Adrenal gland (tissue), 12 donors: ENCODE data around the gene RAB9A. TPM values are rescaled to one million over a fixed set of nuclear protein-coding genes. Genes with fewer than 3 reads are reported as not detected.

Experiments used
- DNase-seq, 7 donors: peaks; one replicate each; pipeline ENCODE4 v3.0.0-alpha.2; 2019 to 2020
- H3K27ac ChIP-seq, 5 donors: fragments of 200-600 bp; sonication (generic) in 4 of 5; 1 replicate in 3 of 5; 2 replicates in 2 of 5; pipeline versions ENCODE4 v1.5.1 to v1.8.0; 2016 to 2020; ENCODE audit warnings: mild to moderate bottlenecking in 1 of 5
- H3K27me3 ChIP-seq: fragments of 200-600 bp; 2 replicates; pipeline ENCODE4 v1.8.0; 2021
- H3K36me3 ChIP-seq, 2 donors: fragments of 200-600 bp; replicated peaks in 1 of 2; 1 replicate in 1 of 2; 2 replicates in 1 of 2; pipeline versions ENCODE4 v1.5.1 to v1.8.0; 2018 to 2022
- H3K4me1 ChIP-seq, 2 donors: fragments of 200-600 bp; replicated peaks in 1 of 2; 1 replicate in 1 of 2; 2 replicates in 1 of 2; pipeline versions ENCODE4 v1.5.1 to v1.8.0; 2018 to 2021
- H3K4me3 ChIP-seq, 4 donors: fragments of 200-600 bp; sonication (generic) in 3 of 4; one replicate each; pipeline ENCODE4 v1.5.1; 2016 to 2018
- H3K9me3 ChIP-seq, 3 donors: fragments of 200-600 bp; sonication (generic) in 1 of 3; replicated peaks in 1 of 3; 1 replicate in 2 of 3; 2 replicates in 1 of 3; pipeline versions ENCODE4 v1.5.1 to v1.8.0; 2016 to 2021
- CTCF ChIP-seq, 6 experiments: fragments of 450-650 bp in 4 of 6; fragments of 200-600 bp in 2 of 6; sonication (generic) in 1 of 6; IDR thresholded peaks; 1 replicate in 5 of 6; 2 replicates in 1 of 6; pipeline versions ENCODE4 v1.5.1 to v1.8.0; 2016 to 2021; ENCODE audit warnings: antibody characterized with exemption in 6 of 6, mild to moderate bottlenecking in 2 of 6, moderate library complexity in 1 of 6
- POLR2A ChIP-seq, 2 donors: fragments of 450-650 bp; IDR thresholded peaks; one replicate each; pipeline ENCODE4 v1.6.1; 2017; ENCODE audit warnings: antibody characterized with exemption in 2 of 2, mild to moderate bottlenecking in 2 of 2, moderate library complexity in 1 of 2
- WGBS, 4 donors: extraction: QIAGEN DNeasy Blood & Tissue Kit in 2 of 4; methylation state at CpG; one replicate each; pipeline versions ENCODE4 v1.1.5 to v1.1.7; 2013 to 2017; 5-methylcytosine and 5-hydroxymethylcytosine counted together
- intact Hi-C, 2 donors: fragments of 100-400 bp; cut with DNase I; formaldehyde crosslinking; loops; one replicate each; pipeline versions ENCODE4 v1.14.1 to v1.15.0; 2022 to 2023
- polyA plus RNA-seq, 3 donors: library from polyadenylated mRNA; stranded (reverse); fragments of 200-250 nt in 2 of 3; fragments of 350-450 nt in 1 of 3; fragmentation: Illumina TruSeq in 1 of 3; extraction: RNeasy Lipid Tissue Mini Kit (QIAGEN cat#74804) in 1 of 3; gene quantifications; one replicate each; pipeline ENCODE4 v1.2.3, GENCODE V29; 2013 to 2014
- total RNA-seq, 9 donors: library from RNA; depleted of rRNA in 4 of 9; stranded (reverse); fragments of >200 nt in 4 of 9; fragments of 120-200 nt in 1 of 9; fragmentation: NEBNext Ultra II Directional in 1 of 9; extraction: Animal tissue kit (Norgen Biotek cat#: 25700) in 1 of 9; gene quantifications; one replicate each; pipeline versions ENCODE4 v1.1.0 to v1.2.4, GENCODE V29; 2013 to 2023
- donor health status: healthy with polysubstance abuse.
- donor health status: Bipolar disorder and iron deficiency.
- donor health status: DM: yes; HTN: yes; CAD: no.
- donor health status: DM: no; HTN: no; CAD: no.
- donor health status: DM: no; HTN: no; CAD: no.
- donor health status: DM: yes; HTN: yes; CAD: no.

RAB9A gene
- total and polyA plus RNA-seq, 12 donors: 23.8 to 153 (median 66.9) TPM

DNA sequence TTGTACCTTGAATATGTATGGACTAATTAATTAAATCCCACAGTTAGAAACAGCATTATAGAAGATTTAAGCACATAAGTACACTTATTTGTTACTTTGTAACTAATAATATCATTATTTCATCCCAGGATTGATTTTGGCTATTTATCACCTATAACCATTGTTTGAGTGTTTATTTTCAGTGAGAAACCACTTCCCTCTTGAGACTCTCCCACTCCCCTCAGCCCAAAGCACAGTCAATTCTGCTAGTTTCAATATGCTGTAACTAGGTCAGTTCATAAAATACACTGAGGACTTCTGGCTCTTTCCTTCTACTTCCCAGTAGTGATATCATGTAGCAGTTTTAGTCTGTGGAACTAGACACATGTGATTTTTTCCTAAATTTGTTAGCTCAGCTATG is 61.9 kb downstream of the RAB9A start:
- no peaks in the 10 kb centered on the region for H3K9me3 ChIP-seq
- no peaks in the 10 kb centered on the region for H3K27me3 ChIP-seq
- H3K36me3 ChIP-seq: peaks cover 0 to 12% of the 10 kb centered on the region in 2 donors
- no peaks in the 10 kb centered on the region for H3K4me1 ChIP-seq
- TF ChIP-seq CTCF (IDR thresholded peaks at IDR 0.05): no peak
- TF ChIP-seq POLR2A (IDR thresholded peaks at IDR 0.05): no peak
- no peak overlapping the region for H3K4me3 ChIP-seq
- H3K27ac ChIP-seq: no peak overlapping the region
- no peak for DNase-seq
- intact Hi-C loops: loop anchor here in 1 of 2 donors (10.0 kb wide), 1 partner anchor 284 kb away; no protein-coding TSS in a partner anchor

- intact Hi-C loops: loop anchor here in 1 of 2 donors (10.0 kb wide), 1 partner anchor 283 kb away; no protein-coding TSS in a partner anchor
- TF ChIP-seq POLR2A (IDR thresholded peaks at IDR 0.05): no peak
- no peak for TF ChIP-seq CTCF (IDR thresholded peaks at IDR 0.05)
- no peak overlapping the region for H3K27ac ChIP-seq
- 73 to 86% (median 82%) methylated on average over 3 of the region's 3 CpGs for WGBS, 4 donors
- H3K4me1 ChIP-seq: no peaks in the 10 kb centered on the region
- peaks cover 0 to 12% of the 10 kb centered on the region in 2 donors for H3K36me3 ChIP-seq
- no peak for DNase-seq
- no peaks in the 10 kb centered on the region for H3K27me3 ChIP-seq
- no peak overlapping the region for H3K4me3 ChIP-seq
- no peaks in the 10 kb centered on the region for H3K9me3 ChIP-seq
Measured at GRCh38 chrX:13752141-13752540, 63.2 kb downstream of the RAB9A start.

- no peak overlapping the region for H3K4me3 ChIP-seq
- no peaks in the 10 kb centered on the region for H3K4me1 ChIP-seq
- H3K27me3 ChIP-seq: no peaks in the 10 kb centered on the region
- TF ChIP-seq CTCF (IDR thresholded peaks at IDR 0.05): no peak
- TF ChIP-seq POLR2A (IDR thresholded peaks at IDR 0.05): no peak
- no peak for DNase-seq
- peaks cover 0 to 15% of the 10 kb centered on the region in 2 donors for H3K36me3 ChIP-seq
- H3K27ac ChIP-seq: no peak overlapping the region
- H3K9me3 ChIP-seq: no peaks in the 10 kb centered on the region
- intact Hi-C loops: loop anchor here in 1 of 2 donors (10.0 kb wide), 1 partner anchor 282 kb away; no protein-coding TSS in a partner anchor
- 69 to 84% (median 76%) methylated on average over 3 of the region's 3 CpGs for WGBS, 4 donors
Measured at GRCh38 chrX:13752646-13753045, 63.7 kb downstream of the RAB9A start.

DNA sequence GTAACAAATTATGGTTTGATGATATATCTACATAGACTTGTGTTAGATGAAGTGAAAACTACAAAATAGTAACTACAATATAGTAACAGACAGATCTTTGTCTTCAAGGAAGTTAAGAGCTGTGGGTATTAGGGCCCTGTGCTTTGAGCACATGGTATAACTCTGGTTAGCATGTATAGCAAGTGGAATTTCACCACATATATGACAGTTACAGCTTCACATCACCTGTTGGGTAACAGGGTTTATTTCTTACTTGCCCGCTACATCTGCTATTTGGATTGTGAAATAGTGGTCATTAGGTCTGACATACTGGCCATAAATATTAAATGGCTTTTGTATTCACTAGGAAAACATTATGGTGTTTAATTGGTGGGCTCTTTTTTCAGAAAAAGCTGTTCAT is 65.8 kb downstream of the RAB9A start:
- DNase-seq: no peak
- no peak overlapping the region for H3K4me3 ChIP-seq
- WGBS, 4 donors: 83 to 87% (median 86%) methylated on average over 1 of the region's 1 CpG
- no peaks in the 10 kb centered on the region for H3K27me3 ChIP-seq
- intact Hi-C loops: loop anchor here in 1 of 2 donors (10.0 kb wide), 1 partner anchor 280 kb away; no protein-coding TSS in a partner anchor
- no peaks in the 10 kb centered on the region for H3K9me3 ChIP-seq
- TF ChIP-seq POLR2A (IDR thresholded peaks at IDR 0.05) (no peak), CTCF (IDR thresholded peaks at IDR 0.05) (no peak)
- H3K36me3 ChIP-seq: peaks cover 0 to 24% of the 10 kb centered on the region in 2 donors
- no peaks in the 10 kb centered on the region for H3K4me1 ChIP-seq
- no peak overlapping the region for H3K27ac ChIP-seq
